ENCODE measurements around the gene FSTL3. TPM values are rescaled to one million over a fixed set of nuclear protein-coding genes. Genes with fewer than 3 reads are reported as not detected.

The FSTL3 gene
- total and polyA plus RNA-seq, 2 of the 13 experiments (the other 11 are each of a cell fraction or from before 2014, with no cell fraction given) = 13.5 to 15.6 TPM

DNA sequence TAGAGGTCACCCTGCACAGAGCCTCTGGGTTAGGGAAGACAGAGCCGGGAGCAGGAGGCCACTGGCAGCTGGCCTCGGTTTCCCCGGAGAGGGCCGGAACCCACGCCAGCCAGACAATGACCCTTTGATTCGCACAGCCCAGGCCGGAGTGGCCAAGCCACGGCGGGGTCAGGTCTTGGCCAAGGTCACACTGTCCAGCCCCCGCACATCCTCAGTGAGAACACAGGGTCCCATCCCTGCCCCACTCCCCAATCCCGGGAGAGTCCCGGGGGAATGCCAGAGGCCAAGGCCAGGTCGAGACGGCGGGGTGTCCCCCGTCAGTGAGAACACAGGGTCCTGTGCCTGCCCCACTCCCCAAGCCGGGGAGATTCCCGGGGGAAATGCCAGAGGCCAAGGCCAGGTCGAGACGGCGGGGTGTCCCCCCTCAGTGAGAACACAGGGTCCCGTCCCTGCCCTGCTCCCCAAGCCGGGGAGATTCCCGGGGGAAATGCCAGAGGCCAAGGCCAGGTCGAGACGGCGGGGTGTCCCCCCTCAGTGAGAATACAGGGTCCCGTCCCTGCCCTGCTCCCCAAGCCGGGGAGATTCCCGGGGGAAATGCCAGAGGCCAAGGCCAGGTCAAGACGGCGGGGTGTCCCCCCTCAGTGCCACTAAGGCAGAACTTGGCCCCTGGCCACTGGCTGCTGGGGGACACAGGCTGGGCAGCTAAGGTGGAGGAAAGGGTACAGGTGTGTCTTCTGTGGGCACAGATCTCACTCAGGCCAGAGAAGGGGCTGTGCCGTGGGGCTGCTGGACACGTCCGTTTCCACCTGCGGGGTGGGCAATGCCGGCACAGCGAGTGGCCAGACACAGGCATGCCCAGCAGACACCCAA, 1.7 kb upstream of the FSTL3 start (continued):
- TF ChIP-seq ARID5B (CRISPR knock-in tag; IDR thresholded peaks at IDR 0.05) (0 out of 2 replicates have a peak, but pooled peaks have one; percentile 14), SKIL (CRISPR knock-in tag; IDR thresholded peaks at IDR 0.05; ENCODE audit: borderline replicate concordance) (peak; percentile 92), HHEX (CRISPR knock-in tag; IDR thresholded peaks at IDR 0.05) (no peak), SIX1 (CRISPR knock-in tag; IDR thresholded peaks at IDR 0.05; ENCODE audit: borderline replicate concordance) (no peak), ATM (IDR thresholded peaks at IDR 0.05; ENCODE audit: borderline replicate concordance) (no peak), ETV5 (CRISPR knock-in tag; IDR thresholded peaks at IDR 0.05; ENCODE audit: borderline replicate concordance) (0 out of 2 replicates have a peak, but pooled peaks have one; percentile 19), PBX2 (CRISPR knock-in tag; IDR thresholded peaks at IDR 0.05) (no peak), ZNF546 (CRISPR knock-in tag; conservative IDR thresholded peaks at IDR 0.05) (no peak), NR2F1 (CRISPR knock-in tag; IDR thresholded peaks at IDR 0.05) (peak in 1 of 2 experiments; percentile 24; a peak in 1 of 4 replicates), ZNF337 (CRISPR knock-in tag; IDR thresholded peaks at IDR 0.05; ENCODE audit: borderline replicate concordance, low read depth) (no peak), FOXJ3 (CRISPR knock-in tag; IDR thresholded peaks at IDR 0.05; ENCODE audit: borderline replicate concordance) (no peak)
- TF ChIP-seq, protein P1, sequence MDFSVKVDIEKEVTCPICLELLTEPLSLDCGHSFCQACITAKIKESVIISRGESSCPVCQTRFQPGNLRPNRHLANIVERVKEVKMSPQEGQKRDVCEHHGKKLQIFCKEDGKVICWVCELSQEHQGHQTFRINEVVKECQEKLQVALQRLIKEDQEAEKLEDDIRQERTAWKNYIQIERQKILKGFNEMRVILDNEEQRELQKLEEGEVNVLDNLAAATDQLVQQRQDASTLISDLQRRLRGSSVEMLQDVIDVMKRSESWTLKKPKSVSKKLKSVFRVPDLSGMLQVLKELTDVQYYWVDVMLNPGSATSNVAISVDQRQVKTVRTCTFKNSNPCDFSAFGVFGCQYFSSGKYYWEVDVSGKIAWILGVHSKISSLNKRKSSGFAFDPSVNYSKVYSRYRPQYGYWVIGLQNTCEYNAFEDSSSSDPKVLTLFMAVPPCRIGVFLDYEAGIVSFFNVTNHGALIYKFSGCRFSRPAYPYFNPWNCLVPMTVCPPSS (IDR thresholded peaks at IDR 0.05) = no peak
- TF ChIP-seq, protein P2, sequence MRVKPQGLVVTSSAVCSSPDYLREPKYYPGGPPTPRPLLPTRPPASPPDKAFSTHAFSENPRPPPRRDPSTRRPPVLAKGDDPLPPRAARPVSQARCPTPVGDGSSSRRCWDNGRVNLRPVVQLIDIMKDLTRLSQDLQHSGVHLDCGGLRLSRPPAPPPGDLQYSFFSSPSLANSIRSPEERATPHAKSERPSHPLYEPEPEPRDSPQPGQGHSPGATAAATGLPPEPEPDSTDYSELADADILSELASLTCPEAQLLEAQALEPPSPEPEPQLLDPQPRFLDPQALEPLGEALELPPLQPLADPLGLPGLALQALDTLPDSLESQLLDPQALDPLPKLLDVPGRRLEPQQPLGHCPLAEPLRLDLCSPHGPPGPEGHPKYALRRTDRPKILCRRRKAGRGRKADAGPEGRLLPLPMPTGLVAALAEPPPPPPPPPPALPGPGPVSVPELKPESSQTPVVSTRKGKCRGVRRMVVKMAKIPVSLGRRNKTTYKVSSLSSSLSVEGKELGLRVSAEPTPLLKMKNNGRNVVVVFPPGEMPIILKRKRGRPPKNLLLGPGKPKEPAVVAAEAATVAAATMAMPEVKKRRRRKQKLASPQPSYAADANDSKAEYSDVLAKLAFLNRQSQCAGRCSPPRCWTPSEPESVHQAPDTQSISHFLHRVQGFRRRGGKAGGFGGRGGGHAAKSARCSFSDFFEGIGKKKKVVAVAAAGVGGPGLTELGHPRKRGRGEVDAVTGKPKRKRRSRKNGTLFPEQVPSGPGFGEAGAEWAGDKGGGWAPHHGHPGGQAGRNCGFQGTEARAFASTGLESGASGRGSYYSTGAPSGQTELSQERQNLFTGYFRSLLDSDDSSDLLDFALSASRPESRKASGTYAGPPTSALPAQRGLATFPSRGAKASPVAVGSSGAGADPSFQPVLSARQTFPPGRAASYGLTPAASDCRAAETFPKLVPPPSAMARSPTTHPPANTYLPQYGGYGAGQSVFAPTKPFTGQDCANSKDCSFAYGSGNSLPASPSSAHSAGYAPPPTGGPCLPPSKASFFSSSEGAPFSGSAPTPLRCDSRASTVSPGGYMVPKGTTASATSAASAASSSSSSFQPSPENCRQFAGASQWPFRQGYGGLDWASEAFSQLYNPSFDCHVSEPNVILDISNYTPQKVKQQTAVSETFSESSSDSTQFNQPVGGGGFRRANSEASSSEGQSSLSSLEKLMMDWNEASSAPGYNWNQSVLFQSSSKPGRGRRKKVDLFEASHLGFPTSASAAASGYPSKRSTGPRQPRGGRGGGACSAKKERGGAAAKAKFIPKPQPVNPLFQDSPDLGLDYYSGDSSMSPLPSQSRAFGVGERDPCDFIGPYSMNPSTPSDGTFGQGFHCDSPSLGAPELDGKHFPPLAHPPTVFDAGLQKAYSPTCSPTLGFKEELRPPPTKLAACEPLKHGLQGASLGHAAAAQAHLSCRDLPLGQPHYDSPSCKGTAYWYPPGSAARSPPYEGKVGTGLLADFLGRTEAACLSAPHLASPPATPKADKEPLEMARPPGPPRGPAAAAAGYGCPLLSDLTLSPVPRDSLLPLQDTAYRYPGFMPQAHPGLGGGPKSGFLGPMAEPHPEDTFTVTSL (CRISPR knock-in tag; IDR thresholded peaks at IDR 0.05; ENCODE audit: borderline replicate concordance) = no peak

All from HepG2 (cell line).